Cardiac muscle cell (in vitro differentiated cells and primary cell): Measurements from ENCODE around the gene CNKSR1. TPM values are rescaled to one million over a fixed set of nuclear protein-coding genes. Genes with fewer than 3 reads are reported as not detected.
"Not testable (repeated sequence)": the region's sequence is repeated elsewhere in the genome, so short reads cannot be mapped to it uniquely, and the experiment has no call there.

Experiments
- DNase-seq, 2 donors: peaks; one replicate each; pipeline versions ENCODE4 v3.0.0 to v3.0.0-alpha.2; 2010 to 2017; ENCODE audit warnings: low read depth in 1 of 2, low spot score in 1 of 2
- H3K27ac ChIP-seq: fragments of 200-600 bp; sonication (generic); 2 replicates; pipeline ENCODE4 v1.5.1; 2016
- H3K27me3 ChIP-seq: fragments of 200-600 bp; sonication (generic); 2 replicates; pipeline ENCODE4 v1.6.0; 2016; ENCODE audit warnings: control low read depth
- H3K36me3 ChIP-seq: fragments of 200-600 bp; sonication (generic); 2 replicates; pipeline ENCODE4 v1.5.1; 2016; ENCODE audit warnings: control low read depth
- H3K4me1 ChIP-seq: fragments of 200-600 bp; sonication (generic); 2 replicates; pipeline ENCODE4 v1.8.1; 2017; ENCODE audit warnings: low read depth, mild to moderate bottlenecking, mixed run types
- H3K4me3 ChIP-seq: fragments of 200-600 bp; sonication (generic); 2 replicates; pipeline ENCODE4 v1.5.1; 2016; ENCODE audit warnings: mild to moderate bottlenecking
- H3K9me3 ChIP-seq: fragments of 200-600 bp; sonication (generic); 2 replicates; pipeline ENCODE4 v1.5.1; 2017; ENCODE audit warnings: low read depth, mild to moderate bottlenecking, control low read depth
- polyA plus RNA-seq: library from polyadenylated mRNA; unstranded; fragments of >200 nt; fragmentation: Nextera tagmentation; extraction: Ambion mirVana; gene quantifications from 2 replicates; pipeline ENCODE4 v1.2.1, GENCODE V29; 2016
- total RNA-seq: library from RNA; depleted of rRNA; stranded (reverse); fragments of >200 nt; gene quantifications from 2 replicates; pipeline ENCODE4 v1.2.3, GENCODE V29; 2016
- TF ChIP-seq, protein P1 (sequence below): IDR thresholded peaks from 2 replicates; pipeline ENCODE4 v1.5.1; 2012; ENCODE audit warnings: low read depth, mild to moderate bottlenecking, low read length

The CNKSR1 gene
- total and polyA plus RNA-seq, 2 experiments from 2014 or later: 7.5 to 9.7 TPM

DNA sequence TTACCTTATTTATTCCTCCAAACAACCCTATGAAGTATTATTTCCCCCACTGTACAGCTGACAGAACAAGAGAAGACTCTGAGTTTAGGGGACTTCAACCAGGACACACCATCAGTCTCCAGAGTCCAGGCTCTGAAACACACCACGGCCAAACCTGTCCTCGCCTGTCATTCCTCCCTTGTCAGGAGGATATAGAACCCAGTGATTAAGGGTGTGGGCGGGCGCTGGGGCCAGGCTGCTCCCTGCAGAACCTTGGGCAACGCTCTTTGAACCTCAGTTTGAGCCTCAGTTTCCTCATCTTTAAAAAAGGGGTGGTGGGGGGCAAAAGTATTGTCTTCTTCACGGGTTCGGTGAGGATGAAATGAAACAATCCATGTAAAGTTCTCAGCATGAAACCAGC, 47.3 kb downstream of the CNKSR1 start:
- TF ChIP-seq, protein P1, sequence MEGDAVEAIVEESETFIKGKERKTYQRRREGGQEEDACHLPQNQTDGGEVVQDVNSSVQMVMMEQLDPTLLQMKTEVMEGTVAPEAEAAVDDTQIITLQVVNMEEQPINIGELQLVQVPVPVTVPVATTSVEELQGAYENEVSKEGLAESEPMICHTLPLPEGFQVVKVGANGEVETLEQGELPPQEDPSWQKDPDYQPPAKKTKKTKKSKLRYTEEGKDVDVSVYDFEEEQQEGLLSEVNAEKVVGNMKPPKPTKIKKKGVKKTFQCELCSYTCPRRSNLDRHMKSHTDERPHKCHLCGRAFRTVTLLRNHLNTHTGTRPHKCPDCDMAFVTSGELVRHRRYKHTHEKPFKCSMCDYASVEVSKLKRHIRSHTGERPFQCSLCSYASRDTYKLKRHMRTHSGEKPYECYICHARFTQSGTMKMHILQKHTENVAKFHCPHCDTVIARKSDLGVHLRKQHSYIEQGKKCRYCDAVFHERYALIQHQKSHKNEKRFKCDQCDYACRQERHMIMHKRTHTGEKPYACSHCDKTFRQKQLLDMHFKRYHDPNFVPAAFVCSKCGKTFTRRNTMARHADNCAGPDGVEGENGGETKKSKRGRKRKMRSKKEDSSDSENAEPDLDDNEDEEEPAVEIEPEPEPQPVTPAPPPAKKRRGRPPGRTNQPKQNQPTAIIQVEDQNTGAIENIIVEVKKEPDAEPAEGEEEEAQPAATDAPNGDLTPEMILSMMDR: no peak
- H3K4me1 ChIP-seq: no peaks in the 10 kb centered on the region
- no peaks in the 10 kb centered on the region for H3K27me3 ChIP-seq
- H3K36me3 ChIP-seq: no peaks in the 10 kb centered on the region
- H3K9me3 ChIP-seq: no peaks in the 10 kb centered on the region
- no peak overlapping the region for H3K27ac ChIP-seq
- peak overlapping the region; percentile 27 for H3K4me3 ChIP-seq
- DNase-seq: no peak

DNA sequence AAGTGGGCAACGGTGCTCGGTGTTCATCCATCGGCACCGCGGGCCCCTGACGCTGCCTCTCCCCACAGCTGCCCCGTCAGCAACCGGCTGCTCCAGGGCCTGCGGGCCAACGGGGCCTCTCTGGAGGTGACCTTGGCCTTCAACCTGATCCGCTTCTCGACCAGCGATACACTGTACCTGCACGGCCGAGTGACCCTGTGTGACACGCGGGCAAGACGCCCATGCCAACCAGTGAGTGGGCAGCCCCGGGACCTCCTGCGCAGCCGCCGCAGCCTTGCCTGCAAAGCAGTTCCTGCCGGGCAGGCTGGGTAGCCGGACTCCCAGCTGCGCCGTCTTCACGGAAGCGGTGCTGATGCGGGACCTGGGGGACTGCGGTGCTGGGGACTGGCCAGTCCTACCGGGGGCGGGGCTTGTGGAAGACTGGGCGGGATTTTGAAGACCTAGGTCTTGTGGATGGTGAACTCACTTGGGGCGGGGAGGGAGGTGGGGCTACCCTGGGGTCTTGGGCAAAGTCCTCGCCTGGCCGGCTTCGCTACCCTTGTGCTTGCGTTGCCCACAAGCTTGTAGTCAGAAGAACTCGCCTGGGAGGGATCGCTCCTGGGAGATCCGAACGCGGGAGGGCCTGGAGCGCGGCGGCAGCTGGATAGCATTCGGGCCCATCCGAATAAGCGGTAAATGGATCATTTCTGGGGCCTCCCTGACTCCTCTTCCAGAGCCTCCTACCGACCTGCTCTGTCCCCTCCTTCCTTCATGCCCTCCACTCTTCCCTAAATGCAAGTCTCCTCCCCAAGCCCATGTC, 47.9 kb downstream of the CNKSR1 start:
- Histone ChIP-seq H3K27me3 (no peaks in the 10 kb centered on the region), H3K9me3 (no peaks in the 10 kb centered on the region)
- TF ChIP-seq, protein P1: no peak

DNA sequence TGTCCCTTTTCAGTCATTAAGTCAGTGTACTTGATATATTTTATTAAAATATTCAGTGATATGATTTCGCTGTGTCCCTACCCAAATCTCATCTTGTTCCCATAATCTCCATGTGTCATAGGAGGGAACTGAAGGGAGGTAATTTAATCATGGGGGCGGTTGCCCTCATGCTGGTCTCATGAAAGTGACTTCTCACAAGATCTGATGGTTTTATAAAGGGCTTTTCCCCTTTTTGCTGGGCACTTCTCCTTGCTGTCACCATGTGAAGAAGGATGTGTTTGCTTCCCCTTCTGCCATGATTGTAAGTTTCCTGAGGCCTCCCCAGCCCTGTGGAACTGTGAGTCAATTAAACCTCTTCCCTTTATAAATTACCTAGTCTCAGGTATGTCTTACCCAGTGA, 53.4 kb downstream of the CNKSR1 start:
- not testable (repeated sequence) for H3K27ac ChIP-seq, H3K9me3 ChIP-seq, H3K36me3 ChIP-seq, H3K4me3 ChIP-seq, DNase-seq, H3K27me3 ChIP-seq, H3K4me1 ChIP-seq

More for the DNA sequence above, 47.9 kb downstream of the CNKSR1 start:
- Histone ChIP-seq H3K4me1 (no peaks in the 10 kb centered on the region), H3K4me3 (peak overlapping the region; percentile 27), H3K36me3 (no peaks in the 10 kb centered on the region), H3K27ac (no peak overlapping the region)
- DNase-seq: peak; percentile 61 to 89

DNA sequence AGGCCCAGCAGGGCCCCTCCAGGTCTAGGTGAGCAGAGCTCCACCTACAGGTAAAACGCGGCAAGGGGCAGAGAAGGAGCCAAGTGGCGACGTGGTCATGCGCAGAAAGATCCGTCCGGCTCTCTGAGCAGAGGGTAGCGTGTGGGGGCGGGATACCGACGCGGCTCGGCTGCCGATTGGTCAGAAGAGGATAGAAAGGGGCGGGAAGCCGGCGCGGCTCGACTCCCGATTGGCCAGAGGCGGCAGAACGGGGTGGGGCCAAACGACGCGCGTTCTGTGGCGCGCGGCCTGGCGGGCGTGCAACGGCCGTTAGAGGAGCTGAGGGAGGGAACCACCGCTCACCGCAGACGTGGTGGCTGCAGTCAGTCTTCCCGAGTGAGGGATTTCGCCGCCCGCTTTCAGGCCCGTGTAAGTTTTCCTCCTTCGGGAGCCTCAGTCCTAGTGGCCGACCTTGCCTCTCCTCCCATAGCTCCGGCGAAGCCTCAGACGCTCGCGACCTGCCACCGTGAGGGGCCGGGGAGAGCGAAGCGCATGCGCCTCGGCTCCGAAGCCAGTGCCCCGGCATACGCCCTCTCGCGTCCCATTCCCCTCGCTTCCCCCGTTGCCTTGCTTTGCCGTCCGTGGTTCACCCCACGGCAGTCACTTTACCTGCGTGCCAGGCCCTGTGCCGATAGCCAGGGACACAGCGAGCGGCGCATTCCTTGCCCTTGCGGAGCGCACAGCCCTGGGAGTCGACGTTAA, 56.8 kb downstream of the CNKSR1 start, which contains the start of gene CEP85:
Gene CEP85, plus strand, starts transcription at position 298 of the 741 bp plus-strand sequence. CDS start 5,584 bp downstream, outside the sequence.
- H3K4me1 ChIP-seq: peaks cover 5% of the 10 kb centered on the region

DNA sequence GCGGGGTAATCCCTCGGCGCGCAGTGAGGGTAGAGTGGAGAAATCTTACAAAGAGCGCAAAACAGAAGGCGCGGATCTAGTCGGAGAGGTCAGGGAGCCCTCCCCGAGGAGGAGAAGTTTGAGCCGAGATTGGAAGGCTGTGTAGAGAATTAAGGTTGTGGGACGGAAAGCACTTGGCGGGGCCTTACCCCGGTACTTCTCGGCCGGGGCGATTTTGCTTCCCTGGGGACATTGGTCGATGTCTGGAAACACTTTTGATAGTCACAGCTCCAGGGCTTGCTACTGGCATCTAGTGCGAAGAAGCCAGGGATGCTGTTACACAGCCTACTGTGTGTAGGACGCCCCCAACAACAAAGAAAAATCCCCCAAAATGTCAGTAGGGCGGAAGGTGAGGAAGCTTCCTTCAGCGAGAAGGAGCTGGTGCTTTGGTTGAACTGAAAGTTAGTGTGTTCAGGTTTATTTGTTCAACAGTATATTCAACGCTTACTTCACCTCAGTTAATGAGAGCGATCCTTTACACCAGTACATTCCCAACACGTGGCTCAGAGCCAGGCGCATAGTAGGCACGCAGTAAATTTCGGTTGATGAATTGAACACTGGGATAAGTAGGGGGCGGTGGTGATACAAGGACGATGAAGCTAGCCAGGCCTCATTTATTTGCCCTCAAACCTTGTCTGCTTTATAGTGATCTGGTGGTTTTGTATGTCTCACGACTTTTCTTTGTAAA, 57.5 kb downstream of the CNKSR1 start:
- Histone ChIP-seq H3K36me3 (peaks cover 2% of the 10 kb centered on the region), H3K4me3 (peak overlapping the region; percentile 80), H3K27ac (peak overlapping the region; percentile 87), H3K9me3 (no peaks in the 10 kb centered on the region), H3K27me3 (no peaks in the 10 kb centered on the region), H3K4me1 (peaks cover 5% of the 10 kb centered on the region)
- DNase-seq: peak; percentile 21 to 24
- TF ChIP-seq, protein P1: peak; percentile 10

More for the DNA sequence above, 56.8 kb downstream of the CNKSR1 start, which contains the start of gene CEP85:
- Histone ChIP-seq H3K36me3 (no peaks in the 10 kb centered on the region), H3K4me3 (peak within 1 kb of the TSS; percentile 80), H3K9me3 (no peaks in the 10 kb centered on the region), H3K27ac (peak within 1 kb of the TSS; percentile 87), H3K27me3 (no peaks in the 10 kb centered on the region)
- peak; percentile 99 for DNase-seq
- TF ChIP-seq, protein P1: peak; percentile 89
